Transverse colon (tissue), 4 donors: ENCODE results near the gene NBDY. TPM values are rescaled to one million over a fixed set of nuclear protein-coding genes. Genes with fewer than 3 reads are reported as not detected.

Experiments used
- DNase-seq: peaks from one replicate; pipeline ENCODE4 v3.0.0-alpha.2; 2019
- H3K27ac ChIP-seq, 4 donors: fragments of 200-600 bp; sonication (generic); 2 replicates each; pipeline ENCODE4 v1.5.1; 2016 to 2018; ENCODE audit warnings: inconsistent platforms in 4 of 4
- H3K27me3 ChIP-seq: fragments of 200-600 bp; sonication (generic); 2 replicates; pipeline ENCODE4 v1.5.1; 2017; ENCODE audit warnings: inconsistent platforms
- H3K36me3 ChIP-seq, 4 donors: fragments of 200-600 bp; sonication (generic); 2 replicates each; pipeline ENCODE4 v1.5.1; 2017 to 2019; ENCODE audit warnings: inconsistent platforms in 4 of 4
- H3K4me1 ChIP-seq, 4 donors: fragments of 200-600 bp; sonication (generic); 2 replicates each; pipeline ENCODE4 v1.5.1; 2017 to 2020; ENCODE audit warnings: inconsistent platforms in 4 of 4
- H3K4me3 ChIP-seq, 4 donors: fragments of 200-600 bp; sonication (generic); 1 replicate in 1 of 4; 2 replicates in 3 of 4; pipeline versions ENCODE4 v1.5.1 to v1.6.1; 2017 to 2019; ENCODE audit warnings: inconsistent platforms in 4 of 4
- H3K9me3 ChIP-seq, 2 donors: fragments of 200-600 bp; sonication (generic); 2 replicates each; pipeline ENCODE4 v1.5.1; 2017 to 2019; ENCODE audit warnings: inconsistent platforms in 2 of 2
- CTCF ChIP-seq, 5 experiments: fragments of 200-600 bp in 3 of 5; fragments of 450-650 bp in 2 of 5; sonication (generic) in 3 of 5; IDR thresholded peaks; 1 replicate in 2 of 5; 2 replicates in 3 of 5; pipeline ENCODE4 v1.5.1; 2016 to 2017; ENCODE audit warnings: antibody characterized with exemption in 5 of 5, inconsistent platforms in 3 of 5, mild to moderate bottlenecking in 2 of 5, moderate library complexity in 1 of 5
- EP300 ChIP-seq: sonication (generic); formaldehyde crosslinking; IDR thresholded peaks from one replicate; pipeline ENCODE4 v1.6.1; 2017; ENCODE audit warnings: antibody characterized with exemption, low read depth
- POLR2A ChIP-seq: fragments of 450-650 bp; IDR thresholded peaks from one replicate; pipeline ENCODE4 v1.6.1; 2016; ENCODE audit warnings: antibody characterized with exemption, mild to moderate bottlenecking, moderate library complexity
- POLR2AphosphoS5 ChIP-seq, 3 donors: sonication (generic); formaldehyde crosslinking; IDR thresholded peaks; one replicate each; pipeline ENCODE4 v1.6.1; 2016; ENCODE audit warnings: antibody characterized with exemption in 3 of 3
- WGBS, 2 donors: methylation state at CpG; one replicate each; pipeline ENCODE4 v1.1.5; 2018; ENCODE audit warnings: low coverage in 1 of 2; 5-methylcytosine and 5-hydroxymethylcytosine counted together
- in situ Hi-C, 4 donors: fragments of 200-750 bp; cut with MboI; loops; one replicate each; pipeline versions ENCODE4 v1.15.0 to v1.15.1; 2017; ENCODE audit warnings: low sequenced_read_pairs in 3 of 4, low pct_ligation_motif_present in 1 of 4, low pct_unique_long_range_greater_than_20kb in 1 of 4
- intact Hi-C: fragments of 100-400 bp; cut with DNase I; formaldehyde crosslinking; loops from one replicate; pipeline ENCODE4 v1.15.1; 2023; ENCODE audit warnings: low total_unique reads
- total RNA-seq, 4 donors: library from RNA; depleted of rRNA; stranded (reverse); fragments of >200 nt; gene quantifications; one replicate each; pipeline ENCODE4 v1.1.0, GENCODE V29; 2016

The NBDY gene
- total RNA-seq, 4 donors from 2014 or later, result 4.1 to 10.5 (median 9.4) TPM; not detected in 1

- 59% methylated on average over 10 of the region's 12 CpGs; no CpG with 5 or more reads in 1 of the 2 donors for WGBS, 2 donors
- no peaks in the 10 kb centered on the region for H3K4me1 ChIP-seq
- H3K27ac ChIP-seq, result peak overlapping the region in 2 of 4 donors; percentile 61 to 81
Measured at GRCh38 chrX:56783450-56783831, 54.4 kb downstream of the NBDY start.

GRCh38 chrX:56783996-56784620 lies 55.1 kb downstream of the NBDY start:
- no peaks in the 10 kb centered on the region for H3K36me3 ChIP-seq
- WGBS, 2 donors, result 77% methylated on average over 9 of the region's 9 CpGs; no CpG with 5 or more reads in 1 of the 2 donors
- H3K4me3 ChIP-seq, result no peak overlapping the region
- in situ Hi-C loops, result loop anchor here in 1 of 4 donors (25.0 kb wide), 1 partner anchor 203 kb away; the partner anchor contains the start of gene SPIN3
- no peaks in the 10 kb centered on the region for H3K9me3 ChIP-seq
- DNase-seq, result no peak
- H3K27ac ChIP-seq, result no peak overlapping the region
- H3K27me3 ChIP-seq, result no peaks in the 10 kb centered on the region
- intact Hi-C loops, result no loop called here
- TF ChIP-seq EP300 (no peak), POLR2AphosphoS5 (IDR thresholded peaks at IDR 0.05) (no peak), POLR2A (no peak), CTCF (IDR thresholded peaks at IDR 0.05) (no peak)
- H3K4me1 ChIP-seq, result no peaks in the 10 kb centered on the region

More at GRCh38 chrX:56783450-56783831, 54.4 kb downstream of the NBDY start:
- TF ChIP-seq CTCF (IDR thresholded peaks at IDR 0.05) (peak in 1 of 5 experiments; percentile 30), POLR2A (no peak), POLR2AphosphoS5 (IDR thresholded peaks at IDR 0.05) (peak in 1 of 3 donors; percentile 12), EP300 (no peak)
- intact Hi-C loops, result no loop called here
- no peaks in the 10 kb centered on the region for H3K36me3 ChIP-seq
- peak; percentile 87 for DNase-seq
- no peaks in the 10 kb centered on the region for H3K27me3 ChIP-seq
- H3K4me3 ChIP-seq, result peak overlapping the region in 2 of 4 donors; percentile 6 to 28
- H3K9me3 ChIP-seq, result no peaks in the 10 kb centered on the region
- in situ Hi-C loops, result loop anchor here in 1 of 4 donors (25.0 kb wide), 1 partner anchor 204 kb away; the partner anchor contains the start of gene SPIN3

- WGBS, 2 donors, result 95% methylated on average over 14 of the region's 14 CpGs; no CpG with 5 or more reads in 1 of the 2 donors
- Histone ChIP-seq H3K9me3 (no peaks in the 10 kb centered on the region), H3K36me3 (no peaks in the 10 kb centered on the region), H3K4me3 (no peak overlapping the region), H3K4me1 (no peaks in the 10 kb centered on the region), H3K27ac (no peak overlapping the region), H3K27me3 (no peaks in the 10 kb centered on the region)
- in situ Hi-C loops (loop anchor here in 1 of 4 donors (25.0 kb wide), 1 partner anchor 203 kb away; the partner anchor contains the start of gene SPIN3), intact Hi-C loops (no loop called here)
- no peak for TF ChIP-seq CTCF (IDR thresholded peaks at IDR 0.05)
- no peak for TF ChIP-seq POLR2AphosphoS5 (IDR thresholded peaks at IDR 0.05)
- no peak for TF ChIP-seq EP300
- no peak for TF ChIP-seq POLR2A
- DNase-seq, result no peak
Measured at GRCh38 chrX:56784666-56785065, 55.6 kb downstream of the NBDY start.

- DNase-seq, result peak; percentile 3
- Histone ChIP-seq H3K27me3 (no peaks in the 10 kb centered on the region), H3K4me3 (no peak overlapping the region), H3K4me1 (no peaks in the 10 kb centered on the region), H3K9me3 (no peaks in the 10 kb centered on the region), H3K27ac (no peak overlapping the region), H3K36me3 (no peaks in the 10 kb centered on the region)
- 85 to 88% methylated on average over 4 to 7 of the region's 7 CpGs for WGBS, 2 donors
- no peak for TF ChIP-seq POLR2AphosphoS5 (IDR thresholded peaks at IDR 0.05)
- no peak for TF ChIP-seq EP300
- TF ChIP-seq CTCF (IDR thresholded peaks at IDR 0.05), result no peak
- no peak for TF ChIP-seq POLR2A
- intact Hi-C loops, result no loop called here
- in situ Hi-C loops, result loop anchor here in 1 of 4 donors (25.0 kb wide), 1 partner anchor 202 kb away; the partner anchor contains the start of gene SPIN3
Measured at GRCh38 chrX:56785442-56785841, 56.4 kb downstream of the NBDY start.
